Osteoblast (primary cell): Measurements from ENCODE around the gene SND1. TPM values are rescaled to one million over a fixed set of nuclear protein-coding genes. Genes with fewer than 3 reads are reported as not detected.

Experiments used
- DNase-seq: peaks from one replicate; pipeline ENCODE4 v3.0.0; 2011; ENCODE audit warnings: low spot score, mixed read lengths; ENCODE audit not compliant: insufficient read length; ENCODE audit errors: missing footprints
- H2AFZ ChIP-seq: 2 replicates; pipeline ENCODE4 v1.6.0; 2011; ENCODE audit warnings: mild to moderate bottlenecking, low read length
- H3K27ac ChIP-seq: 2 replicates; pipeline ENCODE4 v1.5.1; 2011; ENCODE audit warnings: mild to moderate bottlenecking, low read depth, low read length, moderate library complexity
- H3K27me3 ChIP-seq: 2 replicates; pipeline ENCODE4 v1.6.0; 2012; ENCODE audit warnings: mild to moderate bottlenecking, control low read depth, inconsistent platforms, low read length, moderate library complexity; ENCODE audit not compliant: insufficient read depth
- H3K36me3 ChIP-seq: 2 replicates; pipeline ENCODE4 v1.5.1; 2011; ENCODE audit warnings: mild to moderate bottlenecking, low read length, control low read depth, moderate library complexity; ENCODE audit not compliant: insufficient read depth
- H3K4me1 ChIP-seq: 2 replicates; pipeline ENCODE4 v1.5.1; 2011; ENCODE audit warnings: mild to moderate bottlenecking, low read length, control low read depth, moderate library complexity; ENCODE audit not compliant: insufficient read depth
- H3K4me2 ChIP-seq: 2 replicates; pipeline ENCODE4 v1.6.0; 2011; ENCODE audit warnings: mild to moderate bottlenecking, low read length; ENCODE audit not compliant: insufficient read depth
- H3K4me3 ChIP-seq: fragments of 200-600 bp; sonication (generic); 3 replicates; pipeline ENCODE4 v1.5.1; 2012; ENCODE audit warnings: mild to moderate bottlenecking, low read length, inconsistent platforms; ENCODE audit not compliant: insufficient read depth
- H3K79me2 ChIP-seq: 2 replicates; pipeline ENCODE4 v1.6.0; 2012; ENCODE audit warnings: mild to moderate bottlenecking, low read length, control low read depth, inconsistent platforms; ENCODE audit not compliant: insufficient read depth
- H3K9me3 ChIP-seq: 2 replicates; pipeline ENCODE4 v1.5.1; 2011; ENCODE audit warnings: low read depth, low read length, control low read depth
- H4K20me1 ChIP-seq: 2 replicates; pipeline ENCODE4 v1.6.0; 2012; ENCODE audit warnings: mild to moderate bottlenecking, low read length, control low read depth; ENCODE audit not compliant: insufficient read depth
- total RNA-seq: library from RNA; depleted of rRNA; stranded (reverse); fragments of >200 nt; gene quantifications from 2 replicates; pipeline ENCODE4 v1.2.3, GENCODE V29; 2012
- TF ChIP-seq, protein P1 (sequence below): IDR thresholded peaks from 2 replicates; pipeline ENCODE4 v1.5.1; 2011; ENCODE audit warnings: mild to moderate bottlenecking, low read depth, low read length, moderate library complexity; ENCODE audit errors: extremely low read depth

Gene SND1
- total RNA-seq, 1 donor = 257 TPM

DNA sequence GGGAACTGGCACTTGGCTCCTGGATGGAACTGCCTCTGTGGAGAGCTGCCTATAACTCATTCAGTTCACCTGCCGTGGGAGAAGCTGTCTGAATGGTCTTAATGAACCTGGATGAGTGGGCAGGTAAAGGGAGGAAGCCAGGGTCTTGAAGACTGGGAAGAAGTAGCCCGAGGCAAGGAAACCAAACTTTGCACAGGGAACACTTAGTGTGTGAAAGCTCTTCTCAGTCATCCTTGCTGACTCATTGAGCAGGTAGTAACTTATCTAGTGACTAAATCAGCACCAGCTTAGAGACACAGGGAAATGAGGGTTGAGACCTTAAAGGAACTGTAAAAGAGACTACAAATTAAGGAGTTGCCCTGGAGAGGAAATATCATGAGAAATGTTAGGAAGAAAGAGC, 369.4 kb downstream of the SND1 start:
- peaks cover 8% of the 10 kb centered on the region for H3K79me2 ChIP-seq
- no peaks in the 10 kb centered on the region for H3K9me3 ChIP-seq
- TF ChIP-seq, protein P1, sequence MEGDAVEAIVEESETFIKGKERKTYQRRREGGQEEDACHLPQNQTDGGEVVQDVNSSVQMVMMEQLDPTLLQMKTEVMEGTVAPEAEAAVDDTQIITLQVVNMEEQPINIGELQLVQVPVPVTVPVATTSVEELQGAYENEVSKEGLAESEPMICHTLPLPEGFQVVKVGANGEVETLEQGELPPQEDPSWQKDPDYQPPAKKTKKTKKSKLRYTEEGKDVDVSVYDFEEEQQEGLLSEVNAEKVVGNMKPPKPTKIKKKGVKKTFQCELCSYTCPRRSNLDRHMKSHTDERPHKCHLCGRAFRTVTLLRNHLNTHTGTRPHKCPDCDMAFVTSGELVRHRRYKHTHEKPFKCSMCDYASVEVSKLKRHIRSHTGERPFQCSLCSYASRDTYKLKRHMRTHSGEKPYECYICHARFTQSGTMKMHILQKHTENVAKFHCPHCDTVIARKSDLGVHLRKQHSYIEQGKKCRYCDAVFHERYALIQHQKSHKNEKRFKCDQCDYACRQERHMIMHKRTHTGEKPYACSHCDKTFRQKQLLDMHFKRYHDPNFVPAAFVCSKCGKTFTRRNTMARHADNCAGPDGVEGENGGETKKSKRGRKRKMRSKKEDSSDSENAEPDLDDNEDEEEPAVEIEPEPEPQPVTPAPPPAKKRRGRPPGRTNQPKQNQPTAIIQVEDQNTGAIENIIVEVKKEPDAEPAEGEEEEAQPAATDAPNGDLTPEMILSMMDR = no peak
- no peak overlapping the region for H2AFZ ChIP-seq
- no peaks in the 10 kb centered on the region for H3K27me3 ChIP-seq
- H3K4me2 ChIP-seq = no peak overlapping the region
- H3K36me3 ChIP-seq = no peaks in the 10 kb centered on the region
- peaks cover 31% of the 10 kb centered on the region for H3K4me1 ChIP-seq
- H4K20me1 ChIP-seq = peaks cover 61% of the 10 kb centered on the region
- DNase-seq = no peak
- H3K27ac ChIP-seq = no peak overlapping the region
- H3K4me3 ChIP-seq = no peak overlapping the region

DNA sequence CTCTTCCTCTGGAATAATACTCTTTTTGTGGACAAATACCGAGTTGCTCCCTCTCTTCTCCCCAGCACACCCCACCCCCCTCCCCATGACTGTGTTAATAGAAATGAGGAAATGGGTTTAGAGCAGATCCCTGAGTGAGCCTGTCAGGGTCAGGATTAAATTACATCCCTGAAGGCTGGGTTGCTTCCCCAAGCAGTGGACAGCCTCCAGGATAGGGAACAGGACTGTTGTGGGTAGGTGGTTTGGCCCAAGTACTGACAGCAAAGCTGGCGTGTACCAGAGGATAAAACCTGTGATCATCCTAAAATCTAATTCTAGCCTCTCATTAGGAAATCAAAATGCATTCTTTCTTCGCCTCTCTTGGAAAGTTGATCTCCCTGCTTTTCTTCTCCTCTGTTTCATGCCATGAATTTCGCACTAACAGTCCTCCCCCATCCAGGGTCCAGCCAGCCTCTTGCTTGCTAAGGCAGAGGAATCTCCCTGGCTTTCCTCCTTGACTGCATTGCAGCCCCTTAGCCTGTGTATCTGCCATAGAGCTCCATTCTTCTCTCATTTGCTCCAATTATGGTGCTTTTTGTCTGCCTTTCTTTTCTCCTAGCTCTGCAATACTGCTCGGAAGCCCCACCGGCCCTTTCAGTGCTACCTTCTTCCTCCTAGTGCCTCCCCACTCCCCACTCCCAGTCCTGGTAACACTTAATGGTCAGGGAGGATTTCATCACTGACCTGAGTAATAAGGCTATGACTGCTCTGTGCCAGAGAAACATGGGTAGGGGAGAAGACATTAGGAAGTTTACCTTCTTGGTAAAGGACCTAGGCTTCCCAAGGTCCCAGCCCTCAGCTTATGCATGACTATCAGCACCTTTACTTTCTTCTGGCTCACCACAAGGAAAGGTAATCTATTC, 370.9 kb downstream of the SND1 start:
- Histone ChIP-seq H3K79me2 (peaks cover 12% of the 10 kb centered on the region), H2AFZ (no peak overlapping the region), H3K27me3 (no peaks in the 10 kb centered on the region), H3K27ac (peak overlapping the region; percentile 51), H4K20me1 (peaks cover 61% of the 10 kb centered on the region), H3K9me3 (no peaks in the 10 kb centered on the region), H3K4me1 (peaks cover 31% of the 10 kb centered on the region), H3K36me3 (no peaks in the 10 kb centered on the region), H3K4me3 (no peak overlapping the region), H3K4me2 (peak overlapping the region; percentile 44)
- DNase-seq = peak; percentile 92
- TF ChIP-seq, protein P1 = no peak

DNA sequence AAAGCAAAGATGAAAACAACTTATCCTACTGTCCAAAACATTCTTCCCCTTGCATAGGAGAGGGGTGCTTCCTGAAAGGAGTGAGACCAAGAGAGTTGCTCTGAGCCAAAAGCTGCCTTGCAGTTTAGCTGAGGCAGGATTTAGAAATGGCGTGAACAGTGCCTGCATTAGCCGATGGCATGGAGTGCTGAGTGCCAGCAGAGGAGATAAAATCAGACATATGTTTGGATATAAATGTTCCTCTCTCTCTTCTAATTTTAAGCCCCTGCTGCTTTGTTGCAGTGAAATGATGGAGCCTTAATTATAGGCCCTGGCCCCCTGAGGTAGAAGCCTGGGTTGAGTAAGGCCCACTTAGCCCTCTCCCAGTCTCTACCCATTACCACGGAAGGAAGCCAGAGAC, 372.2 kb downstream of the SND1 start:
- TF ChIP-seq, protein P1 = no peak
- H4K20me1 ChIP-seq = peaks cover 65% of the 10 kb centered on the region
- no peak overlapping the region for H3K4me2 ChIP-seq
- peaks cover 4% of the 10 kb centered on the region for H3K36me3 ChIP-seq
- H3K4me1 ChIP-seq = peaks cover 31% of the 10 kb centered on the region
- no peaks in the 10 kb centered on the region for H3K9me3 ChIP-seq
- no peak overlapping the region for H3K27ac ChIP-seq
- no peak overlapping the region for H3K4me3 ChIP-seq
- H2AFZ ChIP-seq = no peak overlapping the region
- DNase-seq = no peak
- H3K79me2 ChIP-seq = peaks cover 19% of the 10 kb centered on the region
- no peaks in the 10 kb centered on the region for H3K27me3 ChIP-seq

DNA sequence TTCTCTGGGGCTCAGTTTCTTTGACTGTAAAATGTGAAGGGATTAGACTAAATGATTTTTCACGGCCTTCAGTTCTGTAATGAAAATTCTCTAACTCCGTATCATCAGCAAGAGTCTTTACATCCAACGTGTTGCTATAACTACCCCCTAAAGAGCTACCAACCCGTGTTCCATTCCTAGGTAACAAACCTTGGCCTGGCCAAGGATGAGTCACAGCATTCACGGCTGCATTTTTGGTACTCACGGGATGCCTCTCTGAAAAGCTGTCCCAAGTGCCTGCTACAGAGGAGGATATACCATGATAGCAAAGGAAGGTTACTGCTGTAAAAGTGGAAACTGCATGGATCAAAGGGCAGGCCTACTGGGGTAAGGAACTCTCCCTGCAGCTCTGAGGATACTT, 373.4 kb downstream of the SND1 start:
- Histone ChIP-seq H3K27ac (no peak overlapping the region), H3K4me3 (no peak overlapping the region), H3K4me2 (no peak overlapping the region), H3K9me3 (no peaks in the 10 kb centered on the region), H3K36me3 (peaks cover 4% of the 10 kb centered on the region), H3K27me3 (no peaks in the 10 kb centered on the region), H3K4me1 (peaks cover 31% of the 10 kb centered on the region), H4K20me1 (peaks cover 72% of the 10 kb centered on the region), H2AFZ (no peak overlapping the region), H3K79me2 (peaks cover 26% of the 10 kb centered on the region)
- no peak for DNase-seq
- TF ChIP-seq, protein P1 = no peak
